ENCODE data around the gene UNK.

The UNK gene

GRCh38 chr17:75806822-75807500, 22.4 kb downstream of the UNK start:
- TF ChIP-seq TAF1 (IDR thresholded peaks at IDR 0.05; ENCODE audit: low read depth) (no peak), TEAD4 (IDR thresholded peaks at IDR 0.05) (no peak), MAX (IDR thresholded peaks at IDR 0.05) (no peak), FOXM1 (IDR thresholded peaks at IDR 0.05; ENCODE audit: borderline replicate concordance, low read depth) (no peak), RAD21 (IDR thresholded peaks at IDR 0.05; ENCODE audit: low read depth) (no peak), USF1 (IDR thresholded peaks at IDR 0.05) (no peak), CREB1 (IDR thresholded peaks at IDR 0.05; ENCODE audit: low read depth) (no peak), TCF12 (IDR thresholded peaks at IDR 0.05; ENCODE audit: low read depth) (no peak), YY1 (IDR thresholded peaks at IDR 0.05; ENCODE audit: low read depth) (no peak), EGR1 (IDR thresholded peaks at IDR 0.05) (no peak), NFIC (IDR thresholded peaks at IDR 0.05) (no peak), EP300 (IDR thresholded peaks at IDR 0.05; ENCODE audit: borderline replicate concordance) (no peak)
- TF ChIP-seq, protein P1, sequence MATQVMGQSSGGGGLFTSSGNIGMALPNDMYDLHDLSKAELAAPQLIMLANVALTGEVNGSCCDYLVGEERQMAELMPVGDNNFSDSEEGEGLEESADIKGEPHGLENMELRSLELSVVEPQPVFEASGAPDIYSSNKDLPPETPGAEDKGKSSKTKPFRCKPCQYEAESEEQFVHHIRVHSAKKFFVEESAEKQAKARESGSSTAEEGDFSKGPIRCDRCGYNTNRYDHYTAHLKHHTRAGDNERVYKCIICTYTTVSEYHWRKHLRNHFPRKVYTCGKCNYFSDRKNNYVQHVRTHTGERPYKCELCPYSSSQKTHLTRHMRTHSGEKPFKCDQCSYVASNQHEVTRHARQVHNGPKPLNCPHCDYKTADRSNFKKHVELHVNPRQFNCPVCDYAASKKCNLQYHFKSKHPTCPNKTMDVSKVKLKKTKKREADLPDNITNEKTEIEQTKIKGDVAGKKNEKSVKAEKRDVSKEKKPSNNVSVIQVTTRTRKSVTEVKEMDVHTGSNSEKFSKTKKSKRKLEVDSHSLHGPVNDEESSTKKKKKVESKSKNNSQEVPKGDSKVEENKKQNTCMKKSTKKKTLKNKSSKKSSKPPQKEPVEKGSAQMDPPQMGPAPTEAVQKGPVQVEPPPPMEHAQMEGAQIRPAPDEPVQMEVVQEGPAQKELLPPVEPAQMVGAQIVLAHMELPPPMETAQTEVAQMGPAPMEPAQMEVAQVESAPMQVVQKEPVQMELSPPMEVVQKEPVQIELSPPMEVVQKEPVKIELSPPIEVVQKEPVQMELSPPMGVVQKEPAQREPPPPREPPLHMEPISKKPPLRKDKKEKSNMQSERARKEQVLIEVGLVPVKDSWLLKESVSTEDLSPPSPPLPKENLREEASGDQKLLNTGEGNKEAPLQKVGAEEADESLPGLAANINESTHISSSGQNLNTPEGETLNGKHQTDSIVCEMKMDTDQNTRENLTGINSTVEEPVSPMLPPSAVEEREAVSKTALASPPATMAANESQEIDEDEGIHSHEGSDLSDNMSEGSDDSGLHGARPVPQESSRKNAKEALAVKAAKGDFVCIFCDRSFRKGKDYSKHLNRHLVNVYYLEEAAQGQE (IDR thresholded peaks at IDR 0.05; ENCODE audit: low read depth): no peak

- no peak for TF ChIP-seq EGR1 (IDR thresholded peaks at IDR 0.05)
- TF ChIP-seq YY1 (IDR thresholded peaks at IDR 0.05; ENCODE audit: low read depth): no peak
- no peak for TF ChIP-seq TAF1 (IDR thresholded peaks at IDR 0.05; ENCODE audit: low read depth)
- TF ChIP-seq NFIC (IDR thresholded peaks at IDR 0.05): no peak
Observed at GRCh38 chr17:75807861-75808260, 23.3 kb downstream of the UNK start.

DNA sequence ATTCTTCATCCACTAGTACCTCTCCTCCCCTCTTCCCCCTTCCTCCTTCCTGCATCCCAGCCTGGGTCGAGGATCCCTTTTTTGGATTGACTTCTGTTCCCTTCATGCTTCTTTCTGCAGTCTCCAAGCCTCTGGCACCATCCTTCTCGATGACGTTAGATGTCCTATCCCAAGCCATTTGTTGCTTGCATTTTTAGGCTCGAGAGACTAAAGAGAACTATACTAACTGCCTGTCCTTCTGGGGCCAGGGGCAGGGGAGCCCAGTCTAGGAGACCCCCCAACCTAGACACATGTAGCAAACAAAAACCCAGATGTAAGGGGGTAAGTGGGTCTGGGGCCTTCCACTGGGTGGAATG, 23.9 kb downstream of the UNK start:
- TF ChIP-seq TAF1 (IDR thresholded peaks at IDR 0.05; ENCODE audit: low read depth) (no peak), ZBTB7A (IDR thresholded peaks at IDR 0.05; ENCODE audit: low read depth) (no peak), FOXM1 (IDR thresholded peaks at IDR 0.05; ENCODE audit: borderline replicate concordance, low read depth) (no peak), EGR1 (IDR thresholded peaks at IDR 0.05) (no peak), MAX (IDR thresholded peaks at IDR 0.05) (no peak), TCF12 (IDR thresholded peaks at IDR 0.05; ENCODE audit: low read depth) (no peak), RAD21 (IDR thresholded peaks at IDR 0.05; ENCODE audit: low read depth) (no peak), USF1 (IDR thresholded peaks at IDR 0.05) (no peak), CEBPB (IDR thresholded peaks at IDR 0.05) (no peak)
- TF ChIP-seq, protein P1 (IDR thresholded peaks at IDR 0.05; ENCODE audit: low read depth): no peak

GRCh38 chr17:75808905-75809621, 24.5 kb downstream of the UNK start:
- TF ChIP-seq EGR1 (IDR thresholded peaks at IDR 0.05): no peak
- no peak for TF ChIP-seq TAF1 (IDR thresholded peaks at IDR 0.05; ENCODE audit: low read depth)
- TF ChIP-seq ZBTB7A (IDR thresholded peaks at IDR 0.05; ENCODE audit: low read depth): no peak
- no peak for TF ChIP-seq CEBPB (IDR thresholded peaks at IDR 0.05)
- TF ChIP-seq NFIC (IDR thresholded peaks at IDR 0.05): no peak
- TF ChIP-seq, protein P1 (IDR thresholded peaks at IDR 0.05; ENCODE audit: low read depth): no peak
- no peak for TF ChIP-seq TCF12 (IDR thresholded peaks at IDR 0.05; ENCODE audit: low read depth)
- TF ChIP-seq CREB1 (IDR thresholded peaks at IDR 0.05; ENCODE audit: low read depth): no peak
- no peak for TF ChIP-seq FOXM1 (IDR thresholded peaks at IDR 0.05; ENCODE audit: borderline replicate concordance, low read depth)
- TF ChIP-seq RAD21 (IDR thresholded peaks at IDR 0.05; ENCODE audit: low read depth): no peak
- TF ChIP-seq MAX (IDR thresholded peaks at IDR 0.05): no peak
- no peak for TF ChIP-seq USF1 (IDR thresholded peaks at IDR 0.05)
- no peak for TF ChIP-seq TEAD4 (IDR thresholded peaks at IDR 0.05)
- TF ChIP-seq EP300 (IDR thresholded peaks at IDR 0.05; ENCODE audit: borderline replicate concordance): no peak
